IMR-90 (cell line): Measurements from ENCODE around the gene COG2.

Experiments used
- CTCF ChIP-seq: conservative IDR thresholded peaks from 2 replicates; pipeline ENCODE4 v1.5.1; 2012; ENCODE audit warnings: mild to moderate bottlenecking, low read depth, low read length, improper control_type of control experiment
- FOS ChIP-seq: fragments of 150-350 bp; IDR thresholded peaks from 2 replicates; pipeline ENCODE4 v1.6.1; 2016; ENCODE audit warnings: low read depth, low read length
- SMC3 ChIP-seq: fragments of 150-350 bp; IDR thresholded peaks from 2 replicates; pipeline ENCODE4 v1.6.1; 2016; ENCODE audit warnings: low read depth, mild to moderate bottlenecking, antibody characterized with exemption, low read length, moderate library complexity

GRCh38 chr1:230611128-230611877 lies 31.0 kb upstream of the COG2 start:
- TF ChIP-seq FOS (no peak), CTCF (no peak), SMC3 (no peak)
